BJ (cell line): ENCODE measurements around the gene SV2B. TPM values are rescaled to one million over a fixed set of nuclear protein-coding genes. Genes with fewer than 3 reads are reported as not detected.

Experiments used
- CTCF ChIA-PET: fragments of 350-600 bp; formaldehyde crosslinking; extraction: SDS; loops from one replicate; lab custom pipeline; 2021; ENCODE audit warnings: antibody characterized with exemption, inconsistent platforms; lab: Yijun Ruan, JAX
- POLR2A ChIA-PET: fragments of 300-600 bp; sonication (Branson Sonifier 250); formaldehyde crosslinking; extraction: SDS; loops from one replicate; lab custom pipeline; 2021; ENCODE audit warnings: antibody characterized with exemption; lab: Charles Lee
- DNase-seq: peaks from one replicate; pipeline ENCODE4 v3.0.0-alpha.2; 2011; ENCODE audit warnings: low read depth
- H3K27me3 ChIP-seq: 2 replicates; pipeline ENCODE4 v1.6.0; 2011; ENCODE audit warnings: low read length; ENCODE audit not compliant: control insufficient read depth, insufficient read depth
- H3K36me3 ChIP-seq: 2 replicates; pipeline ENCODE4 v1.5.1; 2011; ENCODE audit warnings: low read length; ENCODE audit not compliant: control insufficient read depth, insufficient read depth
- H3K4me3 ChIP-seq: 2 replicates; pipeline ENCODE4 v1.5.1; 2011; ENCODE audit warnings: low read depth, mild to moderate bottlenecking, control low read depth, low read length
- polyA plus RNA-seq: library from polyadenylated mRNA; depleted of rRNA; stranded (reverse); fragments of >200 nt; gene quantifications from 2 replicates; pipeline ENCODE4 v1.2.3, GENCODE V29; 2011
- TF ChIP-seq, protein P1 (sequence below): IDR thresholded peaks from 2 replicates; pipeline ENCODE4 v1.5.1; 2011; ENCODE audit warnings: low read depth, mild to moderate bottlenecking, control low read depth, inconsistent platforms, low read length, moderate library complexity; ENCODE audit not compliant: insufficient read depth

The SV2B gene
- polyA plus RNA-seq, 1 experiment: not detected

GRCh38 chr15:91304786-91305185 is 204.7 kb downstream of the SV2B start:
- DNase-seq: no peak
- H3K4me3 ChIP-seq: no peak overlapping the region
- CTCF ChIA-PET: interaction anchor here (1.6 to 7.8 kb wide), 2 partner anchors 9 to 774 kb away, joined by 3 to 59 read pairs; no protein-coding TSS in a partner anchor
- H3K36me3 ChIP-seq: no peaks in the 10 kb centered on the region
- peaks cover 2% of the 10 kb centered on the region; the same call in 1 of the 2 replicates for H3K27me3 ChIP-seq
- TF ChIP-seq, protein P1, sequence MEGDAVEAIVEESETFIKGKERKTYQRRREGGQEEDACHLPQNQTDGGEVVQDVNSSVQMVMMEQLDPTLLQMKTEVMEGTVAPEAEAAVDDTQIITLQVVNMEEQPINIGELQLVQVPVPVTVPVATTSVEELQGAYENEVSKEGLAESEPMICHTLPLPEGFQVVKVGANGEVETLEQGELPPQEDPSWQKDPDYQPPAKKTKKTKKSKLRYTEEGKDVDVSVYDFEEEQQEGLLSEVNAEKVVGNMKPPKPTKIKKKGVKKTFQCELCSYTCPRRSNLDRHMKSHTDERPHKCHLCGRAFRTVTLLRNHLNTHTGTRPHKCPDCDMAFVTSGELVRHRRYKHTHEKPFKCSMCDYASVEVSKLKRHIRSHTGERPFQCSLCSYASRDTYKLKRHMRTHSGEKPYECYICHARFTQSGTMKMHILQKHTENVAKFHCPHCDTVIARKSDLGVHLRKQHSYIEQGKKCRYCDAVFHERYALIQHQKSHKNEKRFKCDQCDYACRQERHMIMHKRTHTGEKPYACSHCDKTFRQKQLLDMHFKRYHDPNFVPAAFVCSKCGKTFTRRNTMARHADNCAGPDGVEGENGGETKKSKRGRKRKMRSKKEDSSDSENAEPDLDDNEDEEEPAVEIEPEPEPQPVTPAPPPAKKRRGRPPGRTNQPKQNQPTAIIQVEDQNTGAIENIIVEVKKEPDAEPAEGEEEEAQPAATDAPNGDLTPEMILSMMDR: no peak
- POLR2A ChIA-PET: no interaction called here

DNA sequence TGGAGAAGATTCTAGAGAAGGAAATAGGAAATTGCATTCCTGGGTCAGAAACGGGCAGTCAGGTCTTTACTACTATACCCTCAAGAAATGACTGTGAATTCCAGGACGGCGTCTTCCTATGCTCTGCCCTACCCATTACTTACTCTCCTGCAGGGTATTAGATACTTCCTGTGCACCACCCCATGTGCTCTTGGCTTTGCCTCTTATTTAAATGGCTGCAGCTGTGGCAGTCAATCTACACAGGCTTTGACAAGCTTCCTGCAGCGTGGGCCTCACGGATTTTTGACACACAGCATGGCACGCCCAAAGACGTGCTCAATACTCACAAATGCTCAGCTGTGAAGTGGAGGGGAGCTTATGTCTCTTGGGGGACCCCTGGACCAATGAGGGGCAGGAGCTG is 206.1 kb downstream of the SV2B start:
- ChIA-PET CTCF (interaction anchor here (1.1 kb wide), 1 partner anchor 773 kb away, joined by 3 read pairs; no protein-coding TSS in a partner anchor), POLR2A (no interaction called here)
- Histone ChIP-seq H3K27me3 (peaks cover 2% of the 10 kb centered on the region; the same call in 1 of the 2 replicates), H3K4me3 (no peak overlapping the region), H3K36me3 (no peaks in the 10 kb centered on the region)
- no peak for DNase-seq
- TF ChIP-seq, protein P1: no peak

- H3K36me3 ChIP-seq: no peaks in the 10 kb centered on the region
- DNase-seq: no peak
- H3K27me3 ChIP-seq: peaks cover 2% of the 10 kb centered on the region; the same call in 1 of the 2 replicates
- TF ChIP-seq, protein P1: no peak
- CTCF ChIA-PET: no interaction called here
- H3K4me3 ChIP-seq: no peak overlapping the region
- POLR2A ChIA-PET: no interaction called here
Measured at GRCh38 chr15:91307601-91308000, 207.5 kb downstream of the SV2B start.

DNA sequence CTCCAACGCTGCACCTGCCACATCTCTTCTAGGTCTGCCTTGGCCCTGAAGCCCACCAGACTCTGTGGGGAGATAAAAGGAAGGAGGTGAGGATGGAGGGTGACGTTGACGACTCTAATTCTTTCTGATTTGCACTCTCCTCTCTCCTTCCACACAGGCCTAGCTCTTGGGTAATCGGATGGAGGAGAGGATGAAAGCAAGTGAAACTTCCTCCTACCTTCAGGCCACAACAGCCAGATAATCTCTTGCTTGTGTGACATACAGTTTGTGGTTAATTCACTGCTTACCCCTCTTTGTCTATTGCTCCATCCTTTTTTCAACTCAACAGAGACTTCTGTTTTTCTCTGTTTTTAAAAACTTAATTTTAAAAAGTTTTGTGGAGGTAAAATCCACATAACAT is 208.1 kb downstream of the SV2B start:
- ChIA-PET POLR2A (no interaction called here), CTCF (no interaction called here)
- TF ChIP-seq, protein P1: no peak
- Histone ChIP-seq H3K36me3 (no peaks in the 10 kb centered on the region), H3K27me3 (peaks cover 2% of the 10 kb centered on the region; the same call in 1 of the 2 replicates), H3K4me3 (no peak overlapping the region)
- no peak for DNase-seq

- POLR2A ChIA-PET: no interaction called here
- Histone ChIP-seq H3K4me3 (no peak overlapping the region), H3K36me3 (no peaks in the 10 kb centered on the region), H3K27me3 (peaks cover under 1% of the 10 kb centered on the region; the same call in 1 of the 2 replicates)
- DNase-seq: no peak
- CTCF ChIA-PET: no interaction called here
- TF ChIP-seq, protein P1: no peak
Measured at GRCh38 chr15:91308855-91309254, 208.8 kb downstream of the SV2B start.
